ENCODE results near the gene FBXL16. TPM values are rescaled to one million over a fixed set of nuclear protein-coding genes. Genes with fewer than 3 reads are reported as not detected.
A peak's percentile ranks its signal among the peaks of the same experiment; 100 is the strongest.

The FBXL16 gene
- total and polyA plus RNA-seq, 2 of the 13 experiments (the other 11 are each of a cell fraction or from before 2014, with no cell fraction given), result 0.22 to 2.0 TPM

DNA sequence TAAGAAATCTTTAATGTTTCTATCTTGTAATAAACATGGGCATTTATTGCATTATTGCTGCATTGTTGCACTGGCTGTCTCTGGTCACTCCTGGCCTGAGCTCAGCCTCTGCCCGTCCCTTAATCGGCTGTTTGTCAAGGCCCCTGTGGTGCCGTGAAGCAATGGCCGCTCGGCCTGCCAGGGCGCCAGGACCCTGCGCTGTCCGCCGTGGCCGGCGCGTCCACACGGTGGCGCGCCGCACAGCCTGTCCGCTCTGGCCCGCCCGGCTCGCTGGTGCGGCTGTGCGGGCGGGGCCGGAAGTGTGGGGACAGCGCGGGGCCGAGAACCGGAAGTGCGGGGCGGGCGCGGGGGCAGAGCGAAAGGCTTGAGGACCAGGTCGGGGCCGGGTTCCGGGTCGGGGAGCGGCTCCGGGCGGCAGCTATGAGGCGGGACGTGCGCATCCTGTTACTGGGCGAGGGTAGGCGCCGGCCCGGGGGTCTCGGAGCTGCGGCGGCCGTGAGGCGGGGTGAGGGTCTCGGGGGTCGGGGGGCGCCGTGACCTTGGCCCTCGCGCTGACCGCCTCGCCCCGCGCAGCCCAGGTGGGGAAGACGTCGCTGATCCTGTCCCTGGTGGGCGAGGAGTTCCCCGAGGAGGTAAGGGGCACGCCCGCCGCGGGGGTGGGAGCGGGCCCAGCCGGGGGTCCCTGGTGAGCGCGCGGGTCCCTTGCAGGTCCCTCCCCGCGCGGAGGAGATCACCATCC lies 37.7 kb downstream of the FBXL16 start, which contains the start of gene RHOT2 (continued):
- TF ChIP-seq FOXK1 (CRISPR knock-in tag; IDR thresholded peaks at IDR 0.05; ENCODE audit: borderline replicate concordance, low read depth) (peak; percentile 59; the same call in 1 of the 2 replicates), KAT8 (CRISPR knock-in tag; IDR thresholded peaks at IDR 0.05) (peak; percentile 90; the same call in 1 of the 2 replicates), RFXAP (CRISPR knock-in tag; IDR thresholded peaks at IDR 0.05; ENCODE audit: borderline replicate concordance) (peak; percentile 92; the same call in 1 of the 2 replicates), ZBTB10 (CRISPR knock-in tag; IDR thresholded peaks at IDR 0.05; ENCODE audit: borderline replicate concordance) (0 out of 2 replicates have a peak, but pooled peaks have one; percentile 13), XRCC5 (optimal IDR thresholded peaks at IDR 0.05; ENCODE audit: low read length) (peak; percentile 97), MEIS1 (CRISPR knock-in tag; IDR thresholded peaks at IDR 0.05; ENCODE audit: borderline replicate concordance) (no peak), ZNF543 (CRISPR knock-in tag; IDR thresholded peaks at IDR 0.05) (peak; percentile 59; the same call in 1 of the 2 replicates), HDAC2 (CRISPR knock-in tag; IDR thresholded peaks at IDR 0.05) (peak; percentile 63), ZSCAN21 (CRISPR knock-in tag; IDR thresholded peaks at IDR 0.05; ENCODE audit: borderline replicate concordance) (peak; percentile 87; the same call in 1 of the 2 replicates), ARID5B (CRISPR knock-in tag; IDR thresholded peaks at IDR 0.05) (peak; percentile 10; the same call in 1 of the 2 replicates), ZBTB14 (CRISPR knock-in tag; IDR thresholded peaks at IDR 0.05) (no peak), ZNF773 (CRISPR knock-in tag; IDR thresholded peaks at IDR 0.05; ENCODE audit: borderline replicate concordance) (peak; percentile 56; the same call in 1 of the 2 replicates), KLF16 (CRISPR knock-in tag; IDR thresholded peaks at IDR 0.05) (peak in 1 of 2 experiments; percentile 63; a peak in 1 of 4 replicates), ZNF431 (CRISPR knock-in tag; IDR thresholded peaks at IDR 0.05; ENCODE audit: borderline replicate concordance, low read depth) (peak; percentile 60; the same call in 1 of the 2 replicates), ZNF12 (CRISPR knock-in tag; IDR thresholded peaks at IDR 0.05) (no peak), ZFP91 (CRISPR knock-in tag; IDR thresholded peaks at IDR 0.05; ENCODE audit: borderline replicate concordance) (peak; percentile 81), ZNF337 (CRISPR knock-in tag; IDR thresholded peaks at IDR 0.05; ENCODE audit: borderline replicate concordance, low read depth) (peak; percentile 60; the same call in 1 of the 2 replicates), NR3C1 (CRISPR knock-in tag; IDR thresholded peaks at IDR 0.05) (no peak), FOXJ3 (CRISPR knock-in tag; IDR thresholded peaks at IDR 0.05; ENCODE audit: borderline replicate concordance) (no peak)
